Gastrocnemius medialis (tissue), 4 donors: ENCODE results near the gene LRRC4C. TPM values are rescaled to one million over a fixed set of nuclear protein-coding genes. Genes with fewer than 3 reads are reported as not detected.

Source experiments
- ATAC-seq, 2 donors: fragments of 150-250 bp; one replicate each; pipeline ENCODE4 v1.9.1; 2016
- DNase-seq, 2 donors: peaks; one replicate each; pipeline ENCODE4 v3.0.0-alpha.2; 2019
- H3K27ac ChIP-seq, 4 donors: fragments of 200-600 bp; sonication (generic); 1 replicate in 1 of 4; 2 replicates in 3 of 4; pipeline ENCODE4 v1.5.1; 2016 to 2018; ENCODE audit warnings: mild to moderate bottlenecking in 2 of 4, moderate library complexity in 1 of 4
- H3K27me3 ChIP-seq, 3 donors: fragments of 200-600 bp; sonication (generic) in 2 of 3; 1 replicate in 1 of 3; 2 replicates in 2 of 3; pipeline versions ENCODE4 v1.5.1 to v1.6.0; 2016 to 2019; ENCODE audit warnings: mild to moderate bottlenecking in 1 of 3, moderate library complexity in 1 of 3
- H3K36me3 ChIP-seq, 2 donors: fragments of 200-600 bp; sonication (generic) in 1 of 2; one replicate each; pipeline ENCODE4 v1.5.1; 2017 to 2018
- H3K4me1 ChIP-seq, 2 donors: fragments of 200-600 bp; sonication (generic) in 1 of 2; one replicate each; pipeline ENCODE4 v1.5.1; 2016 to 2017; ENCODE audit warnings: mild to moderate bottlenecking in 2 of 2
- H3K4me3 ChIP-seq, 4 donors: fragments of 200-600 bp; sonication (generic) in 3 of 4; 1 replicate in 1 of 4; 2 replicates in 3 of 4; pipeline ENCODE4 v1.5.1; 2016 to 2019; ENCODE audit warnings: mild to moderate bottlenecking in 2 of 4
- H3K9me3 ChIP-seq, 3 donors: fragments of 200-600 bp; sonication (generic) in 2 of 3; 1 replicate in 1 of 3; 2 replicates in 2 of 3; pipeline ENCODE4 v1.5.1; 2016 to 2019
- POLR2A ChIP-seq, 2 donors: fragments of 450-650 bp; IDR thresholded peaks; one replicate each; pipeline ENCODE4 v1.6.1; 2017; ENCODE audit warnings: antibody characterized with exemption in 2 of 2, mild to moderate bottlenecking in 2 of 2, moderate library complexity in 2 of 2
- in situ Hi-C, 4 donors: fragments of 200-750 bp; cut with MboI; loops; one replicate each; pipeline versions ENCODE4 v1.15.0 to v1.8.0; 2017; ENCODE audit warnings: low sequenced_read_pairs in 4 of 4
- intact Hi-C: fragments of 100-400 bp; cut with DNase I; formaldehyde crosslinking; loops from one replicate; pipeline ENCODE4 v1.15.1; 2023; ENCODE audit warnings: low total_unique reads
- total RNA-seq, 4 donors: library from RNA; depleted of rRNA; stranded (reverse); fragments of >200 nt; gene quantifications; one replicate each; pipeline versions ENCODE4 v1.1.0 to v1.2.3, GENCODE V29; 2016
- TF ChIP-seq, protein P1 (sequence below), 5 experiments: fragments of 450-650 bp in 3 of 5; fragments of 200-600 bp in 2 of 5; sonication (generic) in 2 of 5; IDR thresholded peaks in 4 of 5; conservative IDR thresholded peaks in 1 of 5; 1 replicate in 4 of 5; 2 replicates in 1 of 5; pipeline ENCODE4 v1.5.1; 2016 to 2019; ENCODE audit warnings: antibody characterized with exemption in 5 of 5, mild to moderate bottlenecking in 3 of 5, moderate library complexity in 3 of 5

LRRC4C gene
- total RNA-seq, 4 donors from 2014 or later = 0.15 to 0.59 (median 0.24) TPM; not detected in 1

DNA sequence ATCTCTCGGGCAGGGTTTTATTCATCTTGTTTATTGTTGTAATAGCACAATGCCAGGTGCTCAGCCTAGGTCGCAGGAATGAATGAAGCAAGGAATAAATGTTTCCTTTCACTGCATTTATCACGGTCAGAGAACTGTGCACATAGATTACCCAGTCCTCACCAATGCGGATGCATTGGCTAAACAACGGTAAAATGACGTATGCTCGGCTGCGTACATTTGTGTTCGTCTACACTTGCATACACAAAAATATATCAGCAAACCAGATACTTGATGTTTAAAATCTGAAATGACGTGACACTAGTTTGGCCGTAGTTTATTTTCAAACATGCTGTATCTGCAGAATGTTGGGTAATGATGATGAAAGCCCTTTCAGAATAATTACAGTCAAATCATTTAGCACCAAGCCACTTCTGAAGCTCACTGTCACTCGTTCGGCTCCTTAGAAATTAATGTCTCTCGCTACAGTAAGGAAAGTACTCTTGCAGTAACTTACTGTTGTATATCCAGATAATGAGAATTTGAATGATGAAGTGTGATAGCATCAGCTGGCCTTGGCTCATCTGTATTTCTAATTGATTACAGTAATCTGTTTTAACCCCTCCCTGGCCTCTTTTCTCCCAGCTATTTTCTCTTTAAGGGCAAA lies 268.9 kb downstream of the LRRC4C start:
- no peak for TF ChIP-seq POLR2A (IDR thresholded peaks at IDR 0.05)
- TF ChIP-seq, protein P1, sequence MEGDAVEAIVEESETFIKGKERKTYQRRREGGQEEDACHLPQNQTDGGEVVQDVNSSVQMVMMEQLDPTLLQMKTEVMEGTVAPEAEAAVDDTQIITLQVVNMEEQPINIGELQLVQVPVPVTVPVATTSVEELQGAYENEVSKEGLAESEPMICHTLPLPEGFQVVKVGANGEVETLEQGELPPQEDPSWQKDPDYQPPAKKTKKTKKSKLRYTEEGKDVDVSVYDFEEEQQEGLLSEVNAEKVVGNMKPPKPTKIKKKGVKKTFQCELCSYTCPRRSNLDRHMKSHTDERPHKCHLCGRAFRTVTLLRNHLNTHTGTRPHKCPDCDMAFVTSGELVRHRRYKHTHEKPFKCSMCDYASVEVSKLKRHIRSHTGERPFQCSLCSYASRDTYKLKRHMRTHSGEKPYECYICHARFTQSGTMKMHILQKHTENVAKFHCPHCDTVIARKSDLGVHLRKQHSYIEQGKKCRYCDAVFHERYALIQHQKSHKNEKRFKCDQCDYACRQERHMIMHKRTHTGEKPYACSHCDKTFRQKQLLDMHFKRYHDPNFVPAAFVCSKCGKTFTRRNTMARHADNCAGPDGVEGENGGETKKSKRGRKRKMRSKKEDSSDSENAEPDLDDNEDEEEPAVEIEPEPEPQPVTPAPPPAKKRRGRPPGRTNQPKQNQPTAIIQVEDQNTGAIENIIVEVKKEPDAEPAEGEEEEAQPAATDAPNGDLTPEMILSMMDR (IDR thresholded peaks at IDR 0.05 in 4 of 5, conservative IDR thresholded peaks at IDR 0.05 in 1 of 5) = no peak
- no peaks in the 10 kb centered on the region for H3K27me3 ChIP-seq
- no peaks in the 10 kb centered on the region for H3K9me3 ChIP-seq
- in situ Hi-C loops (no loop called here), intact Hi-C loops (no loop called here)
- no peak overlapping the region for H3K4me3 ChIP-seq
- ATAC-seq = no peak
- no peak overlapping the region for H3K27ac ChIP-seq
- no peaks in the 10 kb centered on the region for H3K36me3 ChIP-seq
- H3K4me1 ChIP-seq = no peaks in the 10 kb centered on the region
- DNase-seq = no peak

DNA sequence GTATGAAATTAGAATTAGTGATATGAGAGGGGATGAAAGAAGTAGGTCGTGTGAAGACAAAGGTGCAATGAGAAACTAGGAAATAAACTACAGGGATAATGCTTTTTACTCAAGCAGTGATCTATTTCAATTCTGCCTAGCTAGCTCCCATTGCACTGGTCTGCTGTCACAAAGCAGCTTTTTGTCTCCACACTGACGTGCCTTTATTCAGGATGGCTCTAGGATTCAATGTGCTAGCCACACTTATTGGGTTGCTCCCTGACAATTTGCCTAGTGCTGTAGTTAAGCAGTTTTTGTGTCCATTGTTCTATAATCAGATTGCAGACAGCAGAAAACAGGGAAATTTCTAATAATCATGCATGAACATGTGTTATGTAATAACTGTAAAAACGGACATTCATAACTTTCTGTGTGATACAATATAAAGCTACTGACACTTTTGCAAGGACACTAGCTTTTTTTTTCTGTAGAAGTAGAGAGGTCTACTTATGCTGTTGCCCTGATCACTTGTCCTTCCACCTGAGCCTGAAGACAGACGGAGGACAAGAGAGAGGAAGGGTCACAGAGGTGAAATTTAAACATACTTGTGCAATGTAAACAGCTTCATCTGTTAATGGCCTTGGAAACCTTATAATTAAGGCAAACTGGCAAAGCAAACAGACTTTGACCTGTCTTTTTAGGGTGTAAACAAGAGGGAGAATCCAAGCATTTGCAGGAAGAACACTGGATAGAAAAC lies 269.6 kb downstream of the LRRC4C start:
- ATAC-seq (no peak), DNase-seq (no peak)
- TF ChIP-seq POLR2A (IDR thresholded peaks at IDR 0.05) = no peak
- TF ChIP-seq, protein P1 (IDR thresholded peaks at IDR 0.05 in 4 of 5, conservative IDR thresholded peaks at IDR 0.05 in 1 of 5) = no peak
- Histone ChIP-seq H3K36me3 (no peaks in the 10 kb centered on the region), H3K4me3 (no peak overlapping the region), H3K27ac (no peak overlapping the region), H3K27me3 (no peaks in the 10 kb centered on the region), H3K9me3 (no peaks in the 10 kb centered on the region), H3K4me1 (no peaks in the 10 kb centered on the region)
- in situ Hi-C loops (no loop called here), intact Hi-C loops (no loop called here)

DNA sequence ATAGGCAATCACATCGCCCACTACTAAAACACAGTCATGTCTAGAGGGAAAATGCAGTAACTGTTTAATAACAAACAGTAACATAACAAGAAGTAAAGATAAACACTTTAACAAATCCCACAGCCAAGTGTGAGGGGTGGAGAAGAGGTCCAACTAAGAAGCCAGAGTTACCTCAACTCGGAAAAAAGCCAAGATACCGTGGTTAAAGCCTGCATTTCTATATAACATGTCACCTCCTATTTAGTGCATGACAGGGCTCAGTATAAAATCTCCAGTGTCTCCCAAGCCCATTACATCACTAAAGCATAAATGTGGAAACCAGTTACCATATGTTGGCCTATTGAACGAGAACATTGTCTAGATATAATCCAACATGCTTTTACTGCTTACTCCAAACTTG lies 281.7 kb downstream of the LRRC4C start:
- ATAC-seq (no peak), DNase-seq (no peak)
- TF ChIP-seq POLR2A (IDR thresholded peaks at IDR 0.05) = no peak
- TF ChIP-seq, protein P1 (IDR thresholded peaks at IDR 0.05 in 4 of 5, conservative IDR thresholded peaks at IDR 0.05 in 1 of 5) = no peak
- Histone ChIP-seq H3K4me1 (no peaks in the 10 kb centered on the region), H3K27me3 (no peaks in the 10 kb centered on the region), H3K4me3 (no peak overlapping the region), H3K36me3 (no peaks in the 10 kb centered on the region), H3K9me3 (no peaks in the 10 kb centered on the region), H3K27ac (no peak overlapping the region)
- in situ Hi-C loops = no loop called here
- intact Hi-C loops = no loop called here

DNA sequence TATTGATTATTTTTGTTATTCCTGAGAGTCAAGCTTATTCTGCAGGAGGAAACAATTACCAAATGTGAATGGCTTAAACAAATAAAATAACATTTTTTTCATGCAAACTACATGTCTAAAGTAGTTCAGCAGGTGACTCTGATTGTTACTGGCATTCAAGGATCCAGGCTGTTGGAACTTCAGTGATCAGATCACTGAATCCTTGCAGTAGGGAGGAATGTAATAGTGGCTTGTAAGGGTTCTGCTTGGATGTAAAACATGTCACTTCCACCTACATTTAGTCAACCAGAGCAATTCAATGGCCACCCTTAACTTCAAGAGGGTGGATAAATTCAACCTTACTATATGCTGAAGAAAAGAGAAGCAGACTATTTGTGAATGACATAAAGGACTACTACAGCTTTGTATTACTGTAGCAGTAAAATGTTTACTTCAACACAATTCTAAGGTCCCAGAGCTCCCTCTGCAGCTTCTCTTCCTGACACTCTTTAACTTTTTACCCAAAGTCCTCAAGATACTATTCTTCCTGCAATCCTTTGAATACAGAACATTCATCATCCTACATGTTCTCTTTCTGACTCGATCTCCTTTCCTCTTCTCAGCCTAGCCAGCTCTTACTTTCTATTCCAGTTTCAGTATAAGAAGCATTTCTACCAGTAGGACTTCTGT lies 284.0 kb downstream of the LRRC4C start:
- no peak overlapping the region for H3K4me3 ChIP-seq
- no peaks in the 10 kb centered on the region for H3K36me3 ChIP-seq
- no peaks in the 10 kb centered on the region for H3K4me1 ChIP-seq
- no peaks in the 10 kb centered on the region for H3K27me3 ChIP-seq
- DNase-seq = no peak
- in situ Hi-C loops = no loop called here
- intact Hi-C loops = no loop called here
- no peak overlapping the region for H3K27ac ChIP-seq
- TF ChIP-seq POLR2A (IDR thresholded peaks at IDR 0.05) = no peak
- TF ChIP-seq, protein P1 (IDR thresholded peaks at IDR 0.05 in 4 of 5, conservative IDR thresholded peaks at IDR 0.05 in 1 of 5) = no peak
- no peak for ATAC-seq
- no peaks in the 10 kb centered on the region for H3K9me3 ChIP-seq
